GM10847 (cell line): ENCODE measurements around the gene TPT1.

Experiments
- POLR2A ChIP-seq: IDR thresholded peaks from 2 replicates; pipeline ENCODE4 v1.6.1; 2011; ENCODE audit not compliant: insufficient read length; ENCODE audit errors: extremely low read depth

Gene TPT1

DNA sequence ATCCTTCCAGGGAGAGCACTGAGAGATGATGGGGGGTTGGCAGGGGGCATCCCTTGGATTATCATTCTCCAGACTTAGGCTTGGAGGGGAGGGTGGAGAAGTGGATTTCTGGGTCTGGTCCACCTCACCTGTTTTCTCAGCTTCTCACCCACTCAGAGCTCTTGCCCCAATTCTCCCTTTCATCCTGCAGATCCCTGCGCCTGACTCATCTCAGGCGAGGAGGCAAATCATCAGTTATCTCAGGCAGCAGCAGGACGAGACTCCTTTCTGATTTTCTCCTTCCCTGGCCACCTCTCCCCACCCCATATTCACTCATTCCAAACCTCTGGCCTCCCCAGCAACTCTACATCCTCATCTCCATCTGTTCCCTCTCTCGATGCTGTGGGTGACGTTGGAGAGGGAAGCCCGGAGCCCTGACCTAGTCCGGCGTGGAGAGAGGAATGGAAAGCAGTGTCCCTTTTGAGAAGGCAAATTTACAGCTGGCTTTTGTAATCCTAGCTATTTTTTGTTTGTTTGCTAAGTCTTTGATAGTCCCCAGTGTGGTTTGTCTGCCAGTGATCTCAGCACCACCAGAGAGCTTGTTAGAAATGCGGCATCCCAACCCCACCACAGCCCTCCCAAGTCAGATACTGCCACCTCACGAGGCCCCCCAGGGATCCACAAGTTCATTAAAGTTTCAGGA is 24.0 kb upstream of the TPT1 start:
- no peak for TF ChIP-seq POLR2A

DNA sequence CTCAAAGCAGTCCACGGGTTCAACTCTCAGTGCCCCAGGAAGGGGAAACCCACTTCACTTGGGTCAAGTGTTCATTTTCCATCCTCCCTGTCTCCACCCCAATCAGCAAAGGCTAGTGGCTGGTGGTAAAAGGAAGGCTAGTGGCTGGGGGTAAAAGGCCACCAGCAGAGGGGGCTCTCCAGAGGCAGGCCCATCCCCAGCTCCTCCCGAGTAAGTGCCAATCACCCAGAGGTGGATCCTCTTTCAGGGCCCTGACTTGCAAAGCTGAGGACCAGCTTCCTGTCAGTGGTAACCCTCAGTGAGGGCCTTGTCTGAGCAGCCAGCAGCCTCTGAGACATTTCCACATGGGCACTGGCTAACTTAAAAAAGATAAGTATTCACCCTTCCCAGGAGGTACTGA is 22.0 kb upstream of the TPT1 start:
- TF ChIP-seq POLR2A = no peak

DNA sequence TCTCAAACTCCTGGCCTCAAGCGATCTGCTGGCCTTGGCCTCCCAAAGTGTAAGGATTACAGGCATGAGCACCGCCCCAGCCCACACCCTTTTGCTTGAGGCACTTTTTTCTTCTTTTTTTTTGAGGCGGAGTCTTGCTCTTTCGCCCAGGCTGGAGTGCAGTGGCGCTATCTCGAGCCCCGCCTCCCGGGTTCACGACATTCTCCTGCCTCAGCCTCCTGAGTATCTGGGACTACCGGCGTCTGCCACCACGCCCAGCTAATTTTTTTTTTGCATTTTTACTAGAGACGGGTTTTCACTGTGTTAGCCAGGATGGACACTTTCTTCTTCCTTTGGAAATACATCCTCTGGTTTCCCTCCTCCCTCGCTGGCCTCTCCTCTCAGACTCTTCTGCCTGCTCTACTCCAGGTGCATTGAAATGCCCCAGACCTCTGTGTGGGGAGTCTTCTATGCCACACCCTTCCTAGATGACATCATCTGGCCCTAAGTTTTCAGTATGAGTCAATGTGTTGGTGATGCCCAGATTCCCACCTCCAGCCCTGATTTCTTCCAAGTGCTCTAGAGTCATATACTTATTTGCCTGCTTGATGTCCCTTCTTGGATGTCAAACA is 20.7 kb upstream of the TPT1 start:
- no peak for TF ChIP-seq POLR2A

DNA sequence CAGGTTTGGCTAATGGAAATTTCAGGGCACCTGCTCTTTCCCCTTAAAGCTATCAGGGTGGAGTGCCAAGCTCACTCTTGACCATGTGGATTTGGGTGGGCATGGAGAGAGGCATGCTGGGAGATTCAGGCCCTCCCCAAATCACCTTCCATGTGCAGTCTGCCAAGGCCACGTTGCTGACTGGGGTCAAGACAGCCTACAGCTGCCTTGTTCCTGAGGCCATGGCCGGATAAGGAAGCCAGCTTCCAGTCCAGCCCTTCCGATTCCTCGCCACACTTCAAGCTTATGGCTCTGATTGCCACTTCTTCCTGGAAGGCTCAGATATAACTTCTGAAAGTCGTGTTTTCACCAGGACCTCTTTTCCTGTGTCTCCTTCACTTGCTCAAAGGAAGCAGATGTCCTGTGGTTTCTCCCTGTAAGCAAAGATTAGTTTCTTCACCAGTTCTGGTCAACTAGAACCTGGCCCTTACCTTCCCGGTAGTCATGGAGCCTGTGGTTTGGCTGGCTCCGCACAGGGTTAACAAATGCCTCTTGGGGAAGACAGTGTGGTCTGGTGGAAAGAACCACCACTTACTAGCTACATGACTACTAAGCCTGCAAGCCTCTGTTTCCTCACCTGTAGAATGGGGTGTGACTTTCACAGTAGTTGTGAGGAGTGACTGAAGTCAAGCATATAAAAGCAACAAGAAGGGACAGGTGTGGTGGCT is 16.1 kb upstream of the TPT1 start:
- no peak for TF ChIP-seq POLR2A

DNA sequence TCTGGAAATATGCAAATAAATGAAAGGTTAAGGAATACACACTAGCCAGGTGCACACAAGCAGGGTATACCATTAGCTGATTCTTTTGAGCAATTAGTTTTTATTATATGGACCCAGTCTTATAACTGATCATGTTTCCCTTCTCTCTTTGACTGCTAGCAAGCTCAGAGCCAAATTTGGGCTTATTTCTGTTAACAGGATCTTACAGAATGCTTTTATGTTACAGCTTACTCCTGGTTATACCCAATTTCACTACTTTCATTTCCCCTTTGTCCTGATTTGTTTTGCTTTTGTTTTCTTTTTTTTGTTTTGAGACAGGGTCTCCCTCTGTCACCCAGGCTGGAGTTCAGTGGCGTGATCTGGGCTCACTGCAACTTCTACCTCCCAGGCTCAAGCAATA is 12.9 kb upstream of the TPT1 start:
- no peak for TF ChIP-seq POLR2A

DNA sequence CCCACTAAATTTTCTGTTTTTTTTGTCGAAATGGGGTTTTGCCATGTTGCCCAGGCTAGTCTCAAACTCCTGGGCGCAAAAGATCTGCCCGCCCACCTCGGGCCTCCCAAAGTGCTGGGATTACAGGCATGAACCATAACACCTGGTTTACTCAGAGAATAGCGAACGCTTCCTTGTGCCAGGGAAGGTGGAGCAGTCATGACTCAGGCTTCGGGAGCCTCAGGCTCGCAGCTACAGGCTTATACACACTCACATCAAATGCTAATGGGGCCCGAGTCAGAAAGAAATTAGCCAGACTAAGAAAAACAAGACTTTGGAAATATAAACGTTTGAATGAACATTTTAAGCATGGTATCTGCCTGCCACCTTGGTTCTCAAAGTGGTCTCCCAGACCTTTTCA is 11.0 kb upstream of the TPT1 start:
- no peak for TF ChIP-seq POLR2A

DNA sequence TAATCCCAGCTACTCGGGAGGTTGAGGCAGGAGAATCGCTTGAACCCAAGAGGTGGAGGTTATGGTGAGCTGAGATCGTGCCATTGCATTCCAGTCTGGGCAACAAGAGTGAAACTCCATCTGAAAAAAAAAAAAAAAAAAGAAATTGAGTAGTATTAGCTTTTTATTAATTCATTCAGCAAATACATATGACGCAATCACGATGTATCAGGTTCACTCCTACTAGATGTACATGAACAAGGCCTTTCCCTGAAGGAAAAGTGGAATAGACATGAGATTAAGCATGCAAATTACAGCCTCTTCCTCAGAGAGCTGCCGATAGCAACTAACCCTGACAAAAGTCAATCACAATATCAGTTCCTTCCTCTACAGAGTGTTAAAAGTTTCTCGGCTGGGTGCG is 9.2 kb upstream of the TPT1 start:
- no peak for TF ChIP-seq POLR2A

DNA sequence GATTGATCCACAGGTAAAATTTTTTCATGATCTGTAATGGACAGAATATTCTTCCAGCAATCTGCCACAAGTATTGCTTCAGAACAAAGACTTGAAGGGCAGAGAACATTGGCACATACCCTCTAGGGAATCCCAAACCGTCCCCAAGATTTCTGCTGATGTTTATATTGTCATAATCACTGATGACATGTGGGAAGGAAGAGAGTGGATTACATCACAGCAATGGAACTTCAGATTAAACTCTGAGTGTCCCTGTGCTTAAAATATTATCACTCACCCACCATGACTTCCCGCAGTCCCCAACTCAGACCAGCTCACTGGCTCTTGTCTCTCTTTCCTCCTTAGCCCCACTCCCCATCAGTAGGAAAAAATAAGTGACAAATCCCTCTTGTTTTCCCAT is 8.5 kb upstream of the TPT1 start:
- no peak for TF ChIP-seq POLR2A

DNA sequence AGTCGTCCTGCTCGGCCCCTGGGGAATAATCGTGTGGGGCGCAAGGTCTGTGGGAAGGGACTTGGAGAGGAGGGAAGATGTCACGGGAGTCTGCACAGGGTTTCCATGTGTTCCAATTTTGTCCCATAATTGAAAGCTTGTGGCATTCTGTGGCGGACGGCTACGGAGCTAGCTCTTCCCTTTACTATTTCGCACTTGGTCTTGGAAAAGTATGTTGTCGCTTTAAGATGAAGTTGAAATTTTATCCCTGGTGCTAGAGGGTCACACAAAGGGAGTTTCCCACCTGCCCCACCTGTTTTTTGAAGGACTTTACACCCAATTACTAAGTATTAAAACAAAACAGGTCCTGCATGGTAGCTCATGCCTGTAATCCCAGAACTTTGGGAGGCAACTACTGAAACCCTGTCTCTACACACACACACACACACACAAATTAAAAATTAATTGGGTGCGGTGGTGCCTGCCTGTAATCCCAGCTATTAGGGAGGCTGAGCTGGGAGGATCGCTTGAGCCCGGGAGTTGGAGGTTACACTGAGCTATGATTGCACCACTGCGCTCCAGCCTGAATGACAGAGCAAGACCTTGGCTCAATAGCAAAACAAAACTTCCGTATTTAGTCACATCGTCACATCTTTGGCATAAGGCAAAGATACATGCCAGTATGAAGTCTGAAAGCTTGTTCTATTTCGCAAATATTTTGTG is 967 bp upstream of the TPT1 start:
- no peak for TF ChIP-seq POLR2A

DNA sequence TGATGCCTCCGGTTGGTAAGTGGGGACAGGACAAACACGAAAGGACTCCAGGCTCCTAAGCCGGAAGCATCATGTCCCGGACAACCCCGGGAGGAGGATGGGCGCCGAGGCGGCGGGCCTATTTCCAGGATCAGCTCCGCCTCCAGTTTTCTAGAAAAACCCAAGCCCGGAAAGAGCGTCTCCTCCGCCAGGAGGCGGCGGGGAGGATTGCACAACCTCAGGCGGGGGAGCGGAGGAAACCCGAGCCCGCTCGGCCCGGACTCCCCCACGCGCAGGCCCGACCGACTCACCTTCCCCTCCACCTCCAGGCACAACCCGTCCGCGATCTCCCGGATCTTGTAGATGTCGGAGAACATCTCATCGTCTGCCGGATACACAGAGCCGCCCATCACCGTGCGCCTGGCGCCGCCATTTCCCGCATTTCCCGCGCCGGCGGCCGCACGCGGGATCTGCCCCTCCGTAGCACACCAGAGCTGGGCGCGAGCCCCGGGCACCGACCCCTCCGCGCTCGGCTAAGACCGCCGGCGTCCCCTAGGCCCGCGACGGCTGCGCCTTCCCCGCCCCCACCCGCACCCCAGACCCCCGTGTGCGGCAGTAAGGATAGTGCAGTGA is 455 bp downstream of the TPT1 start:
- no peak for TF ChIP-seq POLR2A

DNA sequence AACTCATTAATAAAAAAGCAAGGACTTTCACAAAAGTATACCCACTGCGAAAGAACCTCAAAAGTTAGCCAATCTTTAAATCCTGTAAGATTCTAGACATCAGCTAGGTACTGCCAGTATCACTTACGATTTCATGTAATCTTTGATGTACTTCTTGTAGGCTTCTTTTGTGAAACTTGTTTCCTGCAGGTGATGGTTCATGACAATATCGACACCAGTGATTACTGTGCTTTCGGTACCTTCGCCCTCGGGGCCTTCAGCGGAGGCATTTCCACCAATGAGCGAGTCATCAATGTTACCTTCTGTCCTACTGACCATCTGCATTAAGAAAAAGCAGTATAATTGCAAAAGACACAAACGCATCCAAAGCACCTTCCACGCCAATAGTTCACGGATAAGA is 1.1 kb downstream of the TPT1 start:
- TF ChIP-seq POLR2A = no peak

DNA sequence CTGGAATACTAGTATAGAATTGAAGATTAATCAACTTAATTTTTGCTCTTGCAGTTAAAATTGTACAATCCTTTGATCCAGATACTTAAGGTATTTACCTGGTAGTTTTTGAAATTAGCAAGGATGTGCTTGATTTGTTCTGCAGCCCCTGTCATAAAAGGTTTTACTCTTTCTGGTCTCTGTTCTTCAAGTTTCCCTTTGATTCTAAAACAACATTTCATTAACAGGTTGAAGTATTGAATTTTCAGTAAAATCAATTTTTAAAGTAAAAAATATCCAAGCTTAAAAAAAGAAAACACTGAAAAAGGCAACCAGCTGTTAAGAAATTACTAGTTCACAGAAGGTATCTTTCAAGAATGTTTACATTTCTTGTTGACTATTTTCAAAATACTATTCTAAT is 1.6 kb downstream of the TPT1 start:
- no peak for TF ChIP-seq POLR2A

DNA sequence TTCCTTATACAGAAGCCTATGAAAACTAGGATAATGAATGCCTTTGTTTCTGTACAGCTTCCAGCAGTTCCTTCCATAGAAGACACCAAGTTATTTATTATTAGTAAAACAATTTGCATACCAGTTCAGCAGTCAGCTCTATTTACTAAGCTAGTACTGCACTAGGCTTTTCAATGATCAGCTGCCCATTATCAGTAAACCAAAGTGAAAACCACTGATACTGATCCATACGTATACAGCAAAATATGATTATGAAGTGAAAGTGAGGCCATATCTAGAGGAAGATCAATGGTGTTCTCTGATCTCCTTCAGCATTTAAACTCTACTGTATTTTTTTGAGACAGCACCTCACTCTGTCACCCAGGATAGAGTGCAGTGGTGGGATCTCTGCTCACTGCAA is 3.2 kb downstream of the TPT1 start:
- TF ChIP-seq POLR2A = no peak

DNA sequence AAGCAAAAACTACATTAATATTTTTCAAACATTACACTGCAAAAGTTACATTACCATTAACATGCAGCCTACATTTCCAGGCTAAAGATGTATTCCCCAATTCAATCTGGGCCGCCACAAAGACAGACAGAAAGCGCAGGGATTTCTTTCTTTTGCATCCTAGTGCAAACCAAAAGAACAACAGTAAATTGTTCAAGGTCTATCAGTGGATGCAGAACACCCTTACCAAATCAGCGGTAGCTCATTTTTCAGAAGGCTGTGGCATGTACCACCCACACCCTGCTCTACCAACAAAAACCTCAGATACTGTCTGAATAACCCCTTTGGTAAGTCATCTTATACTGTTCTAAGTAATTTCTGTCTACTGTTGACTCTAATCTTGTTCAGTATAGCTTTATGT is 3.6 kb downstream of the TPT1 start:
- TF ChIP-seq POLR2A = no peak

DNA sequence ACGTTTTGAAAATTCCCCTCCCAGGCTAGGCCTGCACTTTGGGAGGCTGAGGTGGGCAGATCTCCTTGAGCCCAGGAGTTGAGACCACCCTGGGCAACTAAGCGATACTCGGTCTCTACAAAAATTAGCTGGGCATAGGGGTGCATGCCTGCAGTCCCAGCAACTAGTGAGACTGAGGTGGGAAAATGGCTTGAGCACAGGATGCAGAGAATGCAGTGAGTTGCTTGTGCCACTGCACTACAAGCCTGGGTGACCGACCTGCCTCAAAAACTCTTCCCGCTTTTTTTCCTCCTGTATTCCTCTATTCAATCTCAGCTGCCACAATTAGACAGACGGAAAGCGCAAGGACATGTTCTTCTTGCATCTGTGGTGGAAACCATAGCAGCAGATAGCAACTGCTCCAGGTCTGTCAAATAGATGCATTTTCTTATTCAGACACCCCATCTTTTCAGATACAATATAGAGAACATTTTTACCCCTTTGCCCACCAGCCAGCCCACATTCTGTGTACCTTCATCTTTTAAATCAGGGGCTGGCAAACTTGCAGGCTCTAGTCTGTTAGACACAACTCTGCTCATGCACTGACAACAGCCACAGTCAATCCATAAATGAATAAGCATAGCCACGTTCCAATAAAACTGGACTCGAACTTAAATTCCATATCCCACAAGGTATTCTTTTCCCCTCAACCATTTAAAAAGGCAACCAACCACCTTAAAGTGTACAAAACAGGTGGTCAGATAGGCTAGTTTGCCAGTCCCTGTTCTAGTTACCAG is 4.8 kb downstream of the TPT1 start:
- TF ChIP-seq POLR2A = no peak
